ENCODE results near the gene EYS.

DNA sequence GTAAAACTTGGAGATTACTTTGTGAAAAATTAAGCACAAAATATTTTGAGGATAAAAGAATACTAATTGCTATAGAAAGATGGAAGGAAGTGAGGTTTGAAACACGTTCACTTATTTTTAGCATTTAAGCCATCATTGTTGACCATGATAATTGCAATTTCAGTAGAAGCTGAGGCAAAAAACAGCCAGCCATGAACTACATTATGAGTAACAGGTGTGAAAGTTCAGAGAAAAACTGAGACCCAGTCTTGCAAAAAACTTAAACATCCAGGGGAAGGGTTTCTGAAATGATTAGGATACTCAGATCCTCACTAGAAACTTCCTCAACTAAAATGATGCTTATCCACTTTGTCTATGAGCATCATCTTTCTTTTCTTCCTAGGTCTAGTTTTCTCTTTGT lies 1452.0 kb downstream of the EYS start:
- TF ChIP-seq, protein P1, sequence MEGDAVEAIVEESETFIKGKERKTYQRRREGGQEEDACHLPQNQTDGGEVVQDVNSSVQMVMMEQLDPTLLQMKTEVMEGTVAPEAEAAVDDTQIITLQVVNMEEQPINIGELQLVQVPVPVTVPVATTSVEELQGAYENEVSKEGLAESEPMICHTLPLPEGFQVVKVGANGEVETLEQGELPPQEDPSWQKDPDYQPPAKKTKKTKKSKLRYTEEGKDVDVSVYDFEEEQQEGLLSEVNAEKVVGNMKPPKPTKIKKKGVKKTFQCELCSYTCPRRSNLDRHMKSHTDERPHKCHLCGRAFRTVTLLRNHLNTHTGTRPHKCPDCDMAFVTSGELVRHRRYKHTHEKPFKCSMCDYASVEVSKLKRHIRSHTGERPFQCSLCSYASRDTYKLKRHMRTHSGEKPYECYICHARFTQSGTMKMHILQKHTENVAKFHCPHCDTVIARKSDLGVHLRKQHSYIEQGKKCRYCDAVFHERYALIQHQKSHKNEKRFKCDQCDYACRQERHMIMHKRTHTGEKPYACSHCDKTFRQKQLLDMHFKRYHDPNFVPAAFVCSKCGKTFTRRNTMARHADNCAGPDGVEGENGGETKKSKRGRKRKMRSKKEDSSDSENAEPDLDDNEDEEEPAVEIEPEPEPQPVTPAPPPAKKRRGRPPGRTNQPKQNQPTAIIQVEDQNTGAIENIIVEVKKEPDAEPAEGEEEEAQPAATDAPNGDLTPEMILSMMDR (IDR thresholded peaks at IDR 0.05; ENCODE audit: low read depth, low read length, poor library complexity, severe bottlenecking), result no peak
- no peak for TF ChIP-seq EZH2phosphoT487 (IDR thresholded peaks at IDR 0.05; ENCODE audit: borderline replicate concordance, low read length)
